T-helper 9 cell (primary cell): ENCODE results near the gene DYRK2.
"Not testable (repeated sequence)": the region's sequence is repeated elsewhere in the genome, so short reads cannot be mapped to it uniquely, and the experiment has no call there.

Source experiments
- DNase-seq: peaks from one replicate; pipeline ENCODE4 v3.0.0-alpha.2; 2020

The DYRK2 gene

GRCh38 chr12:67671892-67672291 lies 23.3 kb downstream of the DYRK2 start:
- no peak for DNase-seq

GRCh38 chr12:67672507-67672906 lies 24.0 kb downstream of the DYRK2 start:
- not testable (repeated sequence) for DNase-seq

DNA sequence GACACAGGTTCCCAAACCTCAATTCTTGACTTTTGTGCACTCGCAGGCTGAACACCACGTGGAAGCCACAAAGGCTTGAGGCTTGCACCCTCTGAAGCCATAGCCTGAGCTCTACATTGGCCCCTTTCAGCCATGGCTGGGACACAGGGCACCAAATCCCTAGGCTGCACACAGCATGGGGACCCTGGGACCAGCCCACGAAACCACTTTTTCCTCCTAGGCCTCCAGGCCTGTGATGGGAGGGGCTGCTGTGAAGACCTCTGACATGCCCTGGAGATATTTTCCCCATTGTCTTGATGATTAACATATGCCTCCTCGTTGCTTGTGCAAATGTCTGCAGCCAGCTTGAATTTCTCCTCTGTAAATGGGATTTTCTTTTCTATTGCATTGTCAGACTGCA lies 25.0 kb downstream of the DYRK2 start:
- DNase-seq, result not testable (repeated sequence)

DNA sequence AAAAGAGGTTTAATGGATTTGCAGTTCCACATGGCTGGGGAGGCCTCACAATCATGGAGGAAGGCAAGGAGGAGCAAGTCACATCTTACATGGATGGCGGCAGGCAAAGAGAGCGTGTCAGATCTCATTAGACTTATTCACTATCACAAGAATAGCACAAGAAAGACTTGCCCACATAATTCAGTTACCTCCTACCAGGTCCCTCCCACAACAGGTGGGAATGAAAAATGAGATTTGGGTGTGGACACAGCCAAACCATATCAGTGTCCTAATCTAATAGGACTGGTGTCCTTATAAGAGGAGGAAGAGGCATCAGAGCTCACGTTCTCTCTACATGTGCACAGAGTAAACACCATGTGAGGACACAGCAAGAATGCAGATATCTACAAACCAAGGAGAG lies 25.9 kb downstream of the DYRK2 start:
- no peak for DNase-seq

GRCh38 chr12:67676624-67677023 lies 28.1 kb downstream of the DYRK2 start:
- DNase-seq, result no peak

- no peak for DNase-seq
Measured at GRCh38 chr12:67677166-67677565, 28.6 kb downstream of the DYRK2 start.

- no peak for DNase-seq
Measured at GRCh38 chr12:67681105-67681778, 32.7 kb downstream of the DYRK2 start.

DNA sequence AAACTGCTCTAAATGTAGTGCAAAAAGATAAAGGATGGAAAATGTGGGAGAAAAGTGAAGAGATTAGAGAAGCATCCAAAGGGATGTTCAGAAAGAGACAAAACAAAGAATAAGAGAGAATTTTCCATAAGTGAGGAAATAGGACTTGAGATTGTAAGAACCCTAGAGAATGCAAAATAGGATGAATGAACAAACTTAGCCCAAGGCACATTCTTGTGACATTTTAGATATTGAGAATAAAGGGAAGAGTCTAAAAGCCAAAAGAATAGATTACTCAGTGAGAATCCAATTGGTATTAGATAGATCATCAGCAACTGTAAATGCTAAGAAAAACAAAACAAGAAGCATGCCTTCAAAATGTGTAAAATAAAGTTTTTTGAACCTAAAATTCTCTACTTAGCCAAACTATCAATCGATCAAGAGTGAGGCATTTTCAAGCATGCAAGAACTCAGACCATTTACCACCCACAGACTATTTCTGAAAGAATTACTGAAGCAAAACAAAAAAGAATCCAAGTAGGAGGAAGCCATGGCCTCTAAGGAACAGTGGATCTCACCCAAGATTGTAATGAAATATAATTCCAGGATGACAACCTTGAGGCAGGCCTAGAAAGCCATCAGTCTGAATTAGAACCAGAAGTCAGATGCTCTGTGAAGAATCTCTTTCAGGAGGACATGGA lies 33.5 kb downstream of the DYRK2 start:
- no peak for DNase-seq

DNA sequence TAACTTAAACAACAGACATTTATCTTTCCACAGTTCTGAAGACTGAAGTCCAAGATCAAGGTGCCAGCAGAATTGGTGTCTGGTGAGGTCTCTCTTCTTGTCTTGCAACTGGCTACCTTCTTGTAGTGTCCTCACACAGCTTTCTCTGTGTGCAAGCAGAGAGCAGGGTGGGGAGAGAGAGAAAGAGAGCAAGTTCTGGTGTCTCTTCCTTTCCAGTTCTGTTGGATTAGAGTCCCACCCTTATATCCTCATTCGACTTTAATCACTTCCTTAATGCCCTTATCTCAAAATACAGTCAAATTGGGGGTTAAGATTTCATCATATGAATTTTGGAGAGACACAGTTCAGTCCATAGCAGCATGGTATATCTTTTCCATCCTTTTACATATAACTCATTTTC lies 40.8 kb downstream of the DYRK2 start:
- no peak for DNase-seq

GRCh38 chr12:67690656-67691055 lies 42.1 kb downstream of the DYRK2 start:
- no peak for DNase-seq

DNA sequence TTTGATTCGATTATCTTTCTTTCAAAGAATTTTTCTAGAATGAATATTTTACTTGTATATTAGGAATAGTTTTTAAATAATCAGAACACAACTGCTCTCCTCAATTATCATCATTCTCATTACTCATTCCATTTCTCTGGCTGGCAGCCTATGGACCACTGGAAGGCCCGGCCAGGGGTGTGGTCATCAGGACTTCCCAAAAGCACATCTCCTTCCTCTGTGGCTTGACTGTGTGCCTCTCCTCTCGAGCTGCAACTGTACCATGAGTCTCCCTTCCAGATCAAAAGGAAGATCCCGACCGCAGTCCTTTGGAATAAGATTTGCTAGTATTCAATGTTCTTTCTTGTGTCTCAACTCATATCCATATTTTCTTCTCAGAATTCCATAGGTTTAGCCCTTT lies 42.7 kb downstream of the DYRK2 start:
- DNase-seq, result no peak

GRCh38 chr12:67692135-67692534 lies 43.6 kb downstream of the DYRK2 start:
- no peak for DNase-seq

DNA sequence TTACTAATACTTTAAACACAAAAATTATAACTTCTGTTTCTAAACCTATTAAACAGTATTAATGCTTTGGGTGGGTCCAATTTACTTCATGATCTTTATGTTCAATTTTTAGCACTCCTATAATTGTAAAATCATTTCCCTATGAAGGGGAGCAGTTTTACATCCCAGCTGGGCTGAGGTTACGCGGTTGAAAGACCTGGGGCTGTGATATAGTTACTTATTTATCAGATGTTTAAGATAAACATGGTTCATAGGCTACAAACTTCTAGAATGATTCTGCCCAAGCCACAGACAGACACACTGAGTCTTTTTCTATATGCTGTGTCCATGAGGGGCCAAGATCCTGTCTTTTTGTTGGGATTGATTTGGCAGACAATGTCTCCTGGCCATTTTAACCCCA lies 44.4 kb downstream of the DYRK2 start:
- DNase-seq, result no peak

DNA sequence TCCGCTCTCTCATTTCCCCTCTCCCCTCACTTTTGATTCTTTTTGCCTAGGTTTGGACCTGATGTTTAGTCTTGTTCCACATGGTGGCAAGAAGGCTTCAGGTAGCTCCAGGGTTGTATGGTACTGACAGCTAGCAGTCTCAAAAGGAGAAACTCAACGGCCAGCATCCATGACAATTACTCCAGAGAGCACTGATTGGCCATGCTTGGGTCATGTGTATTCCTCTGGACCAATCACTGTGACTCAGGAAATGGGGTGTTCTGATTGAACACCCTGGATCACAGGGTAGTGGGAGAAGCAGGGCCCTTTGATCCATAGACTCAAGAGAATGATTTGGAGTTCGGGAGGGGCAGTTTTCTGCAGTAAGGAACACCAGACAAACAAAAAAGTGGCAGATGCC lies 45.3 kb downstream of the DYRK2 start:
- no peak for DNase-seq

DNA sequence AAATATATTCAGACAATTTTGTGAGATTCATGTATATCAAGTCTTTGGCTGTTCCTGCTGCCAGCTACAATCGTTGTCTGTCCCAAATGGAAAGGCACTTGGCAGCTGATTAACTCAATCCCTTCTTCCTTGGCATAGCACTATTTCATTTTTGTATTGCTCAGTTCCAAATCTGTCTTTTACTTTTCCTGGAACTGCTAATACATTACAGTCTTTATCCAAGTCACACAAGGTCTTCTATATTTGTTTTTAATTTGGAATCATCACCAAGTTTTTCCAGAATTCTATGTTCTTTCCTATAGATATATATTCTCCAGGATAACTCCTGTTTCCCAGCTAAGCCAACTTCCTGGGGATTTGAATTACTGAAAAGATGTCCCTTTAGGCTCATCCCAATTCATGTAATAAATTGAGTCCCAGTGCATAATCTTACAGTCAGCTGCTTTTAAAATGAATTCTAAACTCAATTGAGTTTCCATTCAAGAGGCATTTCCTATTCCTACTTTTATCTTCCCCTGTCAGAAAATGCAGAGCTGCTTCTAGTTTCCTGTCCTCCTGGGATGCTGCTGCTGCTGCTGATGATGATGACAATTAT lies 45.9 kb downstream of the DYRK2 start:
- no peak for DNase-seq

GRCh38 chr12:67695974-67696373 lies 47.4 kb downstream of the DYRK2 start:
- no peak for DNase-seq

- peak; percentile 4 for DNase-seq
Measured at GRCh38 chr12:67697443-67697842, 48.9 kb downstream of the DYRK2 start.

DNA sequence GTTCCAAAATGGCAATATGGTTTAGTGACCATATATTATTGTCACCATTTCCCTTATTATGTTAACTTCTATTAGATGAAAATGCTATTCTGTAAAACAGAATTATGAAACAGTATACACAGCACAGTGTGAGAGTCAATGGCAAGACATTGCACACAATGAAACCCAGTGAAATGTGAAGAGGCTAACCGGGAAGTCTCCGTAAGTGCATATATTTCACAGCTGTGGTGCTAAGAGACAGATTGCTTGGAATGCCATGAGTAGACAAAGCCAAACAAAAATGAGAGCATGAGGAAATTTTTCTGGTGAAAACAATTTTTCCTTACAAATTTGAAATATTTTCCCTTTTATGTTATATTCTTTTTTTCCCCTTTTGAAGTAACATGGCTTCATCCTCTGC lies 49.4 kb downstream of the DYRK2 start:
- no peak for DNase-seq

DNA sequence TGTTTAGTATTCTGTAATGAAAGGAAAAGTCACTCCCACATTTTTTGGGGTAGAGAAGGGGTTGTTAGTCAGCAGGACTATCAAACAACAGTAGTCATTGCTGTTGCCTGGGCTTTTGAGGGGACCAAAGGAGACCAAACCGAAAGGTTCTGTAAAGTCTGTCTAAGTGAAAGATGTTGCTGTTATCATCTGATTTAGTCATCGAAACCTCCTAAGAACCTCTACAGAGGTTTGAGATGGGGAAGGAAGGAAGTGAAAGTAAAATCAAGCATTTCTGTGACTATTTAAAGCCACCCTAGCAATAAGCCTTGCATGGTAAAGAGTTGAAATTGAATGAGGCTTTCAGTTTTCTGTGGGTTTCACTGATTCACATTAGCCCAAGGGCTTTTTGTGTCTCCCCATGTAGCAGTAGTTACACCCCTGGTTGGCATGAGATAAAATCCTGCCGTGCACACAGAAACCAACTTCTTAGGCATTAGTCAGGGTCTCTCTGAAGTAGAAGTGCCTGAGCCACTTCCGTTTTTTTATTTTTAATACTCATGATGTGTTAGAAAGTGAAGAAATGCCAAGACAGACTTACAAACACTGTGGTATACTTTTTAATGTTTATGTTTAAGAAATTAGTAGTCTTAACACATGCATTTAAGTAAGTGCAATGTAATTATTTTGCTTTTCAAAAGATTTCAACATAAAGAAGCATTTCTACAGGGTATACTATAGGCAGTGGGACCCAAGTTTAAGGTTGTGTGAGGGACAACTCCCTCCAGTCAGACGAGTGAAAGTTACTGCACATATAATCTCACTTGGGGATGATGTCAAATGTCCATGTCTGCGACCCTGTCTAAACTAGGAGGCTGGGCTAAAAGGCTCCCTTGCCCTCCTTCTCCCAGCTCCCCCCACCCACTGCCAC lies 50.4 kb downstream of the DYRK2 start:
- DNase-seq, result peak; percentile 2

DNA sequence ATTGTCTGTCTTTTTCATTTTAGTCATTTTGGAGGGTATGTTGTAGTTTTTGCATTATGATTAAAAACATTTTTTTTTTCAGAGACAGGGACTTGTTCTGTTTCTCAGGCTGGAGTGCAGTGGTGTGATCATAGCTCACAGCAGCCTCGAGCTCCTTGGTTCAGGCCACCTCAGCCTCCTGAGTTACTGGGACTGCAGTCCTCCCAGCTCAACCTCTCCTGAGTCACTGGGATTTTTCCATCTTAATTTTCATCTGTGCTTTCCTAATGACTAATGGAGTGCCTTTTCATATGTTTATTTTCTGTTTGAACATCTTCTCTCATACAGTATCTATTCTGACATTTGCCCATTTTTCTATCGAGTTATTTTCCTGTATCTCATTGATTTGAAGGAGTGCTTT lies 52.6 kb downstream of the DYRK2 start:
- DNase-seq, result no peak

DNA sequence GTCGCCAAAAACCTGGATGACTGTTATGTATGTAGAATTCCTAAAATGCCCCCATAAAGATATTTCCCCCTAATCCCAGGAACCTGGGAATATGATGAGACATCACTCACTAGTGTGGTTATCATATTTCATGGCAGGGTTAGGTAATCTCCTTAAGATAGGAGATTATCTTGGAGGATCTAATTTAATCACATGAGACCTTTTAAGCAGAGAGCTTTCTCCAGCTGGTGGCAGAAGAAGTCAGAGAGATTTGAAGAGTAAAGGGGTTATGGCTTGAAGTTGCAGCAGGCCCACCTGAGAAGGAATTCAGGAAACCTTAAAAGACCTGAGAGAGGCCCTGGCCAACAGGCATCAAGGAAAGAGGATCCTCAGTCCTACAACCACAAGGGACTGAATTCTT lies 53.6 kb downstream of the DYRK2 start:
- no peak for DNase-seq

- DNase-seq, result no peak
Measured at GRCh38 chr12:67704071-67704470, 55.5 kb downstream of the DYRK2 start.
